ENCODE results near the gene FASTKD3.

- TF ChIP-seq EP300 (IDR thresholded peaks at IDR 0.05) = no peak
- TF ChIP-seq CTCF (IDR thresholded peaks at IDR 0.05) = no peak
Measured at GRCh38 chr5:7872517-7873130, 3.8 kb upstream of the FASTKD3 start.
